BJ (cell line): ENCODE measurements around the gene HADHA. TPM values are rescaled to one million over a fixed set of nuclear protein-coding genes. Genes with fewer than 3 reads are reported as not detected.

Source experiments
- CTCF ChIA-PET: fragments of 350-600 bp; formaldehyde crosslinking; extraction: SDS; loops from one replicate; lab custom pipeline; 2021; ENCODE audit warnings: antibody characterized with exemption, inconsistent platforms; lab: Yijun Ruan, JAX
- POLR2A ChIA-PET: fragments of 300-600 bp; sonication (Branson Sonifier 250); formaldehyde crosslinking; extraction: SDS; loops from one replicate; lab custom pipeline; 2021; ENCODE audit warnings: antibody characterized with exemption; lab: Charles Lee
- DNase-seq: peaks from one replicate; pipeline ENCODE4 v3.0.0-alpha.2; 2011; ENCODE audit warnings: low read depth
- H3K27me3 ChIP-seq: 2 replicates; pipeline ENCODE4 v1.6.0; 2011; ENCODE audit warnings: low read length; ENCODE audit not compliant: control insufficient read depth, insufficient read depth
- H3K36me3 ChIP-seq: 2 replicates; pipeline ENCODE4 v1.5.1; 2011; ENCODE audit warnings: low read length; ENCODE audit not compliant: control insufficient read depth, insufficient read depth
- H3K4me3 ChIP-seq: 2 replicates; pipeline ENCODE4 v1.5.1; 2011; ENCODE audit warnings: low read depth, mild to moderate bottlenecking, control low read depth, low read length
- CTCF ChIP-seq: IDR thresholded peaks from 2 replicates; pipeline ENCODE4 v1.5.1; 2011; ENCODE audit warnings: low read depth, mild to moderate bottlenecking, control low read depth, inconsistent platforms, low read length, moderate library complexity; ENCODE audit not compliant: insufficient read depth
- polyA plus RNA-seq: library from polyadenylated mRNA; depleted of rRNA; stranded (reverse); fragments of >200 nt; gene quantifications from 2 replicates; pipeline ENCODE4 v1.2.3, GENCODE V29; 2011; rRNA removed

The HADHA gene
- polyA plus RNA-seq, 1 experiment, result 111 TPM

- H3K36me3 ChIP-seq, result no peaks in the 10 kb centered on the region
- CTCF ChIA-PET, result interaction anchor here (0.8 to 1.9 kb wide), 3 partner anchors 150 to 190 kb away, joined by 3 to 7 read pairs (median 4); no protein-coding TSS in a partner anchor
- H3K4me3 ChIP-seq, result no peak overlapping the region
- no peak for DNase-seq
- H3K27me3 ChIP-seq, result no peaks in the 10 kb centered on the region
- POLR2A ChIA-PET, result no interaction called here
- TF ChIP-seq CTCF, result no peak
Measured at GRCh38 chr2:26141145-26141769, 103.2 kb downstream of the HADHA start.

Other genes with a start within 250 kb of the HADHA start
- gene RAB10, start 210.5 kb downstream of the HADHA start, polyA plus RNA-seq, result 50.5 and 98.1 TPM in 2 replicates
- 1.3 and 2.3 TPM in 2 replicates for gene GAREM2, start 71.5 kb downstream of the HADHA start, polyA plus RNA-seq
- gene HADHB, start 307 bp upstream of the HADHA start, polyA plus RNA-seq, result 99.4 and 144 TPM in 2 replicates
- gene SELENOI, start 101.5 kb upstream of the HADHA start, polyA plus RNA-seq, result 9.5 and 11.1 TPM in 2 replicates
- 0.12 and 0.20 TPM in 2 replicates for gene ADGRF3, start 102.2 kb upstream of the HADHA start, polyA plus RNA-seq
- gene DRC1, start 157.3 kb upstream of the HADHA start, polyA plus RNA-seq, result 0.05 and 0.22 TPM in 2 replicates
- 0.10 and 0.16 TPM in 2 replicates for gene OTOF, start 233.5 kb upstream of the HADHA start, polyA plus RNA-seq